ENCODE results near the gene MS4A10. TPM values are rescaled to one million over a fixed set of nuclear protein-coding genes. Genes with fewer than 3 reads are reported as not detected.

MS4A10 gene
- polyA plus RNA-seq, 2 of the 4 experiments (the other 2 are of a cell fraction), result not detected

DNA sequence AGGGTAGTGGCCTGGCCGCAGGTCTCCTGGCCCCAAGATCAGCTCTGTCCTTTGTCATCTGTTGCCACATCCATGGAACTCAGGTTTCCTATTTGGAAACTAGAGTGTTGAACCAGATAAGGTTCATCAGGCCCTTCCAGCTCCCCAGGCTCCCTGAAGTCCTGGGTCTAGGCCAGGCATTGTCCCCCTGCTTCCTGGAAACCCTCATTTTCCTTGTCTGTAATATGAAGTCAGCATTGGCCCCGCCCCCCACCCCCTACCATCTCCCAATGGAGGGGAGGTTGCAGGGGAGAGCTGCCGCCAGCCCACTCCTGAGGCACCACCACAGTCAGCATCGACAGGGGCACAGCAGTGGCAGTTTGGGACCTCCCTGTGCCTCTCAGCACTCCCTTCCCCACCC is 9.0 kb upstream of the MS4A10 start:
- TF ChIP-seq, protein P1, sequence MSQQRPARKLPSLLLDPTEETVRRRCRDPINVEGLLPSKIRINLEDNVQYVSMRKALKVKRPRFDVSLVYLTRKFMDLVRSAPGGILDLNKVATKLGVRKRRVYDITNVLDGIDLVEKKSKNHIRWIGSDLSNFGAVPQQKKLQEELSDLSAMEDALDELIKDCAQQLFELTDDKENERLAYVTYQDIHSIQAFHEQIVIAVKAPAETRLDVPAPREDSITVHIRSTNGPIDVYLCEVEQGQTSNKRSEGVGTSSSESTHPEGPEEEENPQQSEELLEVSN (IDR thresholded peaks at IDR 0.05; ENCODE audit: borderline replicate concordance, low read depth), result no peak
- TF ChIP-seq MAFK (IDR thresholded peaks at IDR 0.05; ENCODE audit: partially characterized antibody) (no peak), HOXB5 (CRISPR knock-in tag; IDR thresholded peaks at IDR 0.05) (no peak)
- TF ChIP-seq, protein P2, sequence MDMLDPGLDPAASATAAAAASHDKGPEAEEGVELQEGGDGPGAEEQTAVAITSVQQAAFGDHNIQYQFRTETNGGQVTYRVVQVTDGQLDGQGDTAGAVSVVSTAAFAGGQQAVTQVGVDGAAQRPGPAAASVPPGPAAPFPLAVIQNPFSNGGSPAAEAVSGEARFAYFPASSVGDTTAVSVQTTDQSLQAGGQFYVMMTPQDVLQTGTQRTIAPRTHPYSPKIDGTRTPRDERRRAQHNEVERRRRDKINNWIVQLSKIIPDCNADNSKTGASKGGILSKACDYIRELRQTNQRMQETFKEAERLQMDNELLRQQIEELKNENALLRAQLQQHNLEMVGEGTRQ (IDR thresholded peaks at IDR 0.05), result no peak
- FAIRE-seq (no peak), ATAC-seq (no peak), DNase-seq (ENCODE audit: low read depth in 1 of 2, low spot score in 1 of 2) (no peak)
- CTCF ChIA-PET, result interaction anchor here (0.6 to 9.1 kb wide), 31 partner anchors 8 to 408 kb away, joined by 3 to 129 read pairs (median 7); partner anchors contain the start of gene MS4A10
- H3K27ac ChIP-seq, result no peak overlapping the region
- WGBS (ENCODE audit: missing lambda C conversion rate), result 53% methylated on average over 2 of the region's 4 CpGs
- POLR2A ChIA-PET, result no interaction called here
- H3K9me3 ChIP-seq, result no peaks in the 10 kb centered on the region
- H3K4me2 ChIP-seq, result no peak overlapping the region
- H3K4me1 ChIP-seq, result peaks cover 5% of the 10 kb centered on the region; the same call in 1 of the 3 replicates
- no peak overlapping the region for H3K4me3 ChIP-seq

DNA sequence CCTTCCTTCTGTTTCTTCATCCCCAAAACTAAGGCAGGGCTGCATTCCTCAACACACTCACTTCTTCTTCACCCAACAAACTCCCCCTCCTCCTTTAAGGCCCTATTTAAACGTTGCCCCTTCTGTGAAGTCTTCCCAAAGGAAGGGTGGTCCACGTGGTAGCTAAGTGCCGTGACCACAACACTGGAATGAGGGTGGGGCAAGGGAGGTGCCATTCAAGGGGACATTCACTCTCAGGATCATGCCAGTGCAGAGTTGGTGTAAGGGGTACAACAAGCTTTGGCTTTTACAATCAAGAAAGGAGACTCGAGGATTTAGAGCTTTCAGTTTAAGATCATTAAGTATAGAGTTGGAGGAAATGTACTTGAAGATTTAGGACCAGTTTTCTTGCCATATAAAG is 8.0 kb upstream of the MS4A10 start:
- POLR2A ChIA-PET, result interaction anchor here (1.0 kb wide), 1 partner anchor 9 kb away, joined by 3 read pairs; no protein-coding TSS in a partner anchor
- FAIRE-seq (no peak), DNase-seq (ENCODE audit: low read depth in 1 of 2, low spot score in 1 of 2) (no peak), ATAC-seq (no peak)
- Histone ChIP-seq H3K4me3 (no peak overlapping the region), H3K4me1 (peaks cover 5% of the 10 kb centered on the region; the same call in 1 of the 3 replicates), H3K27ac (no peak overlapping the region), H3K9me3 (no peaks in the 10 kb centered on the region), H3K4me2 (no peak overlapping the region)
- TF ChIP-seq MAZ (IDR thresholded peaks at IDR 0.05; ENCODE audit: borderline replicate concordance, low read depth, low read length) (no peak), FOSL2 (IDR thresholded peaks at IDR 0.05) (no peak), FOSL2 (CRISPR knock-in tag; IDR thresholded peaks at IDR 0.05) (no peak), CHD4 (IDR thresholded peaks at IDR 0.05; ENCODE audit: borderline replicate concordance) (no peak), GATA3 (IDR thresholded peaks at IDR 0.05; ENCODE audit: borderline replicate concordance) (no peak)
- CTCF ChIA-PET, result interaction anchor here (1.1 to 9.1 kb wide), 11 partner anchors 8 to 352 kb away, joined by 3 to 129 read pairs (median 12); partner anchors contain the start of gene MS4A10
- 30% methylated on average over 4 of the region's 4 CpGs for WGBS (ENCODE audit: missing lambda C conversion rate)

DNA sequence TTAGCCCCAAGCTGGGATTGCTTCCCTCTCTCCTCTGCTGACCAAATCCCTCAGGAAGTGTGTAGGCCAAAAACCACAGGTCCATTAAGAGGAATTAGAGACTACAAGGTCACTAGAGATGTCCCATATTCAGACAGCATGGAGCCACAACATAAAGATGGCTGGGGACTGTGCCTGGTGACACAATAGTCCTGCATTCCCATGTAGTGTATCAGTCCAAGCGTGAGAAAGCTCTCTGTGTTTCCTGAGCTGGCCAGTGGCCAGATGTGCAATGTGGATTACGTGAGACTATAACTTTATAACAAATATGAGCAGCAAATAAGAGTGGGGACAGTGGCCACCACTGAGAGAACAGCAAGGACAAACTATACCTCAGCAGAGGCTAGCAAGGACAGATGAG is 7.6 kb upstream of the MS4A10 start:
- no peaks in the 10 kb centered on the region for H3K9me3 ChIP-seq
- H3K4me3 ChIP-seq, result no peak overlapping the region
- TF ChIP-seq, protein P3, sequence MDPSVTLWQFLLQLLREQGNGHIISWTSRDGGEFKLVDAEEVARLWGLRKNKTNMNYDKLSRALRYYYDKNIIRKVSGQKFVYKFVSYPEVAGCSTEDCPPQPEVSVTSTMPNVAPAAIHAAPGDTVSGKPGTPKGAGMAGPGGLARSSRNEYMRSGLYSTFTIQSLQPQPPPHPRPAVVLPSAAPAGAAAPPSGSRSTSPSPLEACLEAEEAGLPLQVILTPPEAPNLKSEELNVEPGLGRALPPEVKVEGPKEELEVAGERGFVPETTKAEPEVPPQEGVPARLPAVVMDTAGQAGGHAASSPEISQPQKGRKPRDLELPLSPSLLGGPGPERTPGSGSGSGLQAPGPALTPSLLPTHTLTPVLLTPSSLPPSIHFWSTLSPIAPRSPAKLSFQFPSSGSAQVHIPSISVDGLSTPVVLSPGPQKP (IDR thresholded peaks at IDR 0.05; ENCODE audit: low read depth, low read length), result no peak
- TF ChIP-seq POLR2A (IDR thresholded peaks at IDR 0.05; ENCODE audit: low read length) (no peak), RFX5 (IDR thresholded peaks at IDR 0.05) (no peak), GATA3 (IDR thresholded peaks at IDR 0.05; ENCODE audit: borderline replicate concordance) (no peak), CHD4 (IDR thresholded peaks at IDR 0.05; ENCODE audit: borderline replicate concordance) (no peak)
- CTCF ChIA-PET, result interaction anchor here (1.1 to 9.1 kb wide), 5 partner anchors 8 to 119 kb away, joined by 4 to 129 read pairs (median 33); partner anchors contain the start of gene MS4A10
- H3K4me2 ChIP-seq, result no peak overlapping the region
- no peak; a peak in 1 of 6 replicates for ATAC-seq
- H3K27ac ChIP-seq, result no peak overlapping the region
- H3K4me1 ChIP-seq, result peaks cover 5% of the 10 kb centered on the region; the same call in 1 of the 3 replicates
- no peak for FAIRE-seq
- WGBS (ENCODE audit: missing lambda C conversion rate), result 26% methylated on average over 2 of the region's 2 CpGs
- peak; percentile 41 to 44 for DNase-seq (ENCODE audit: low read depth in 1 of 2, low spot score in 1 of 2)
- POLR2A ChIA-PET, result interaction anchor here (1.0 kb wide), 1 partner anchor 9 kb away, joined by 3 read pairs; no protein-coding TSS in a partner anchor

DNA sequence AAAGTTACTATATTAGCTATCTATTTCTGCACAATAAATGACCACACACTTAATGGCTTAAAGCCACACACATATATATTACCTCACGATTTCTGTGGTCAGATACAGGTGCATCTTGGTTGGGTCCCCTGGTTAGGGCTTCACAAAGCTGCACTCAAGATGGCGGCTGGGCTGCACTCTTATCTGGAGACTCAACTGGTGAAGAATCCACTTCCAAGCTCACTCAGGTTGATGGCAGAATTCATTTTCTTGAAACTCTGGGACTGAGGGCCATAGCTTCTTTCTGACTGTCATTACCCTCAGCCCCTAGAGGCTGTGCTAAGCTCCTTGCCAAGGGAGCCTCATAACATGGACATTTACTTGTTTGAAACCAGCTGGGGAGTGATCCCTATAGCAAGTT is 5.1 kb upstream of the MS4A10 start:
- Histone ChIP-seq H3K4me2 (no peak overlapping the region), H3K4me3 (no peak overlapping the region), H3K4me1 (peaks cover 5% of the 10 kb centered on the region; the same call in 1 of the 3 replicates), H3K9me3 (no peaks in the 10 kb centered on the region), H3K27ac (no peak overlapping the region)
- ChIA-PET POLR2A (no interaction called here), CTCF (interaction anchor here (1.2 to 9.1 kb wide), 5 partner anchors 16 to 117 kb away, joined by 3 to 129 read pairs (median 14); no protein-coding TSS in a partner anchor)
- no peak for DNase-seq (ENCODE audit: low read depth in 1 of 2, low spot score in 1 of 2)
- no peak for ATAC-seq
- FAIRE-seq, result no peak
- 11% methylated on average over 2 of the region's 2 CpGs for WGBS (ENCODE audit: missing lambda C conversion rate)
- TF ChIP-seq ZSCAN20 (CRISPR knock-in tag; IDR thresholded peaks at IDR 0.05), result no peak
- no peak for TF ChIP-seq BHLHE40 (IDR thresholded peaks at IDR 0.05; ENCODE audit: low read depth, low read length)
- TF ChIP-seq PHF8 (IDR thresholded peaks at IDR 0.05; ENCODE audit: borderline replicate concordance, low read depth), result no peak
- TF ChIP-seq, protein P4, sequence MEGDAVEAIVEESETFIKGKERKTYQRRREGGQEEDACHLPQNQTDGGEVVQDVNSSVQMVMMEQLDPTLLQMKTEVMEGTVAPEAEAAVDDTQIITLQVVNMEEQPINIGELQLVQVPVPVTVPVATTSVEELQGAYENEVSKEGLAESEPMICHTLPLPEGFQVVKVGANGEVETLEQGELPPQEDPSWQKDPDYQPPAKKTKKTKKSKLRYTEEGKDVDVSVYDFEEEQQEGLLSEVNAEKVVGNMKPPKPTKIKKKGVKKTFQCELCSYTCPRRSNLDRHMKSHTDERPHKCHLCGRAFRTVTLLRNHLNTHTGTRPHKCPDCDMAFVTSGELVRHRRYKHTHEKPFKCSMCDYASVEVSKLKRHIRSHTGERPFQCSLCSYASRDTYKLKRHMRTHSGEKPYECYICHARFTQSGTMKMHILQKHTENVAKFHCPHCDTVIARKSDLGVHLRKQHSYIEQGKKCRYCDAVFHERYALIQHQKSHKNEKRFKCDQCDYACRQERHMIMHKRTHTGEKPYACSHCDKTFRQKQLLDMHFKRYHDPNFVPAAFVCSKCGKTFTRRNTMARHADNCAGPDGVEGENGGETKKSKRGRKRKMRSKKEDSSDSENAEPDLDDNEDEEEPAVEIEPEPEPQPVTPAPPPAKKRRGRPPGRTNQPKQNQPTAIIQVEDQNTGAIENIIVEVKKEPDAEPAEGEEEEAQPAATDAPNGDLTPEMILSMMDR (IDR thresholded peaks at IDR 0.05), result no peak
- TF ChIP-seq, protein P3 (IDR thresholded peaks at IDR 0.05; ENCODE audit: low read depth, low read length), result no peak
- TF ChIP-seq, protein P5, sequence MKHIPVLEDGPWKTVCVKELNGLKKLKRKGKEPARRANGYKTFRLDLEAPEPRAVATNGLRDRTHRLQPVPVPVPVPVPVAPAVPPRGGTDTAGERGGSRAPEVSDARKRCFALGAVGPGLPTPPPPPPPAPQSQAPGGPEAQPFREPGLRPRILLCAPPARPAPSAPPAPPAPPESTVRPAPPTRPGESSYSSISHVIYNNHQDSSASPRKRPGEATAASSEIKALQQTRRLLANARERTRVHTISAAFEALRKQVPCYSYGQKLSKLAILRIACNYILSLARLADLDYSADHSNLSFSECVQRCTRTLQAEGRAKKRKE (CRISPR knock-in tag; IDR thresholded peaks at IDR 0.05; ENCODE audit: low read depth), result no peak
- no peak for TF ChIP-seq MAZ (IDR thresholded peaks at IDR 0.05; ENCODE audit: borderline replicate concordance, low read depth, low read length)
- no peak for TF ChIP-seq NPAS2 (CRISPR knock-in tag; IDR thresholded peaks at IDR 0.05; ENCODE audit: borderline replicate concordance)
- no peak for TF ChIP-seq RFX5 (IDR thresholded peaks at IDR 0.05)
- TF ChIP-seq SMC3 (IDR thresholded peaks at IDR 0.05), result no peak
- TF ChIP-seq POLR2A (IDR thresholded peaks at IDR 0.05; ENCODE audit: low read length), result no peak
- TF ChIP-seq CHD2 (IDR thresholded peaks at IDR 0.05; ENCODE audit: low read length, partially characterized antibody), result no peak
- no peak for TF ChIP-seq JUNB (IDR thresholded peaks at IDR 0.05)

Data from A549 (cell line).